CD14-positive monocyte (primary cell): ENCODE results near the gene CCDC112. TPM values are rescaled to one million over a fixed set of nuclear protein-coding genes. Genes with fewer than 3 reads are reported as not detected.

Experiments used
- DNase-seq, 3 donors: peaks; one replicate each; pipeline ENCODE4 v3.0.0-alpha.2; 2011 to 2022
- H2AFZ ChIP-seq: 2 replicates; pipeline ENCODE4 v1.6.0; 2012; ENCODE audit warnings: mild to moderate bottlenecking, low read depth, low read length, inconsistent platforms; ENCODE audit not compliant: insufficient read depth, poor library complexity, severe bottlenecking
- H3K27ac ChIP-seq, 2 donors: 1 replicate in 1 of 2; 2 replicates in 1 of 2; pipeline ENCODE4 v1.5.1; 2012 to 2013; ENCODE audit warnings: low read length in 2 of 2, control low read depth in 1 of 2, inconsistent platforms in 1 of 2, low read depth in 1 of 2, mild to moderate bottlenecking in 1 of 2
- H3K27me3 ChIP-seq, 2 donors: one replicate each; pipeline versions ENCODE4 v1.6.0 to v1.6.1; 2011 to 2013; ENCODE audit warnings: low read length in 2 of 2; ENCODE audit not compliant: control insufficient read depth in 2 of 2, insufficient read depth in 2 of 2
- H3K36me3 ChIP-seq, 2 donors: replicated peaks in 1 of 2; 1 replicate in 1 of 2; 2 replicates in 1 of 2; pipeline versions ENCODE4 v1.5.1 to v1.6.1; 2012 to 2013; ENCODE audit warnings: low read length in 2 of 2, control low read depth in 1 of 2, inconsistent platforms in 1 of 2, mild to moderate bottlenecking in 1 of 2; ENCODE audit not compliant: insufficient read depth in 2 of 2, control insufficient read depth in 1 of 2
- H3K4me1 ChIP-seq, 2 donors: 1 replicate in 1 of 2; 2 replicates in 1 of 2; pipeline versions ENCODE4 v1.5.1 to v1.6.1; 2012 to 2013; ENCODE audit warnings: low read length in 2 of 2, control low read depth in 1 of 2, inconsistent platforms in 1 of 2, mild to moderate bottlenecking in 1 of 2, moderate library complexity in 1 of 2; ENCODE audit not compliant: insufficient read depth in 2 of 2, control insufficient read depth in 1 of 2
- H3K4me2 ChIP-seq: replicated peaks from 2 replicates; pipeline ENCODE3; 2012; ENCODE audit warnings: low read length, moderate library complexity, mild to moderate bottlenecking; ENCODE audit not compliant: poor library complexity, severe bottlenecking; ENCODE audit errors: extremely low read depth
- H3K4me3 ChIP-seq, 3 experiments: fragments of 200-600 bp in 1 of 3; sonication (generic) in 1 of 3; replicated peaks in 1 of 3; 1 replicate in 2 of 3; 2 replicates in 1 of 3; pipeline ENCODE4 v1.5.1; 2011 to 2013; ENCODE audit warnings: low read length in 3 of 3, mild to moderate bottlenecking in 3 of 3, control low read depth in 2 of 3, low read depth in 2 of 3, inconsistent platforms in 1 of 3, moderate library complexity in 1 of 3
- H3K79me2 ChIP-seq: 2 replicates; pipeline ENCODE4 v1.6.0; 2012; ENCODE audit warnings: mild to moderate bottlenecking, control low read depth, inconsistent platforms, low read length, moderate library complexity; ENCODE audit not compliant: insufficient read depth
- H3K9ac ChIP-seq: 2 replicates; pipeline ENCODE4 v1.6.0; 2017; ENCODE audit warnings: low read length, mild to moderate bottlenecking; ENCODE audit not compliant: insufficient read depth, poor library complexity, severe bottlenecking
- H3K9me3 ChIP-seq, 2 donors: replicated peaks in 1 of 2; 1 replicate in 1 of 2; 2 replicates in 1 of 2; pipeline versions ENCODE4 v1.5.1 to v1.6.1; 2012 to 2013; ENCODE audit warnings: low read length in 2 of 2, control low read depth in 1 of 2; ENCODE audit not compliant: control insufficient read depth in 1 of 2, insufficient read depth in 1 of 2
- H4K20me1 ChIP-seq: 2 replicates; pipeline ENCODE4 v1.6.0; 2012; ENCODE audit warnings: mild to moderate bottlenecking, low read length, control low read depth, moderate library complexity; ENCODE audit not compliant: insufficient read depth
- H3K27ac Mint-ChIP-seq, 7 donors: one replicate each; pipeline ENCODE4 v1.8.0; 2020; ENCODE audit warnings: mild to moderate bottlenecking in 7 of 7, mixed read lengths in 7 of 7, moderate library complexity in 6 of 7, inconsistent platforms in 2 of 7
- H3K27me3 Mint-ChIP-seq, 3 donors: one replicate each; pipeline ENCODE4 v1.8.0; 2021 to 2022; ENCODE audit warnings: low read depth in 3 of 3, mild to moderate bottlenecking in 3 of 3, mixed read lengths in 3 of 3, moderate library complexity in 3 of 3, inconsistent platforms in 1 of 3
- H3K36me3 Mint-ChIP-seq, 2 donors: one replicate each; pipeline ENCODE4 v1.8.0; 2020; ENCODE audit warnings: mixed read lengths in 2 of 2, inconsistent platforms in 1 of 2, mild to moderate bottlenecking in 1 of 2
- H3K4me1 Mint-ChIP-seq: one replicate; pipeline ENCODE4 v1.8.0; 2020; ENCODE audit warnings: mild to moderate bottlenecking, mixed read lengths
- H3K4me3 Mint-ChIP-seq, 2 donors: one replicate each; pipeline ENCODE4 v1.8.0; 2020; ENCODE audit warnings: mild to moderate bottlenecking in 2 of 2, mixed read lengths in 2 of 2, moderate library complexity in 1 of 2
- H3K9me3 Mint-ChIP-seq, 7 donors: one replicate each; pipeline ENCODE4 v1.8.0; 2020 to 2022; ENCODE audit warnings: mixed read lengths in 7 of 7, mild to moderate bottlenecking in 6 of 7, moderate library complexity in 6 of 7, inconsistent platforms in 2 of 7
- WGBS: methylation state at CpG from one replicate; pipeline ENCODE4 v1.1.5; 2013; ENCODE audit warnings: missing lambda C conversion rate; ENCODE audit not compliant: insufficient coverage; 5-methylcytosine and 5-hydroxymethylcytosine counted together
- intact Hi-C, 2 donors: fragments of 100-400 bp; cut with micrococcal nuclease; formaldehyde crosslinking; loops; one replicate each; pipeline versions ENCODE4 v1.15.0 to v1.15.1; 2023
- polyA plus RNA-seq, 3 donors: library from polyadenylated mRNA; depleted of rRNA in 1 of 3; unstranded in 2 of 3; stranded (reverse) in 1 of 3; fragments of 300-500 nt in 2 of 3; fragments of >200 nt in 1 of 3; fragmentation: Illumina TruSeq in 2 of 3; gene quantifications; 1 replicate in 2 of 3; 2 replicates in 1 of 3; pipeline ENCODE4 v1.2.3, GENCODE V29; 2012 to 2021
- TF ChIP-seq, protein P1 (sequence below): fragments of 200-600 bp; IDR thresholded peaks from one replicate; pipeline ENCODE4 v1.8.0; 2022; ENCODE audit warnings: antibody characterized with exemption, mild to moderate bottlenecking

CCDC112 gene
- polyA plus RNA-seq, 3 donors, result 4.3 to 6.2 (median 5.9) TPM

DNA sequence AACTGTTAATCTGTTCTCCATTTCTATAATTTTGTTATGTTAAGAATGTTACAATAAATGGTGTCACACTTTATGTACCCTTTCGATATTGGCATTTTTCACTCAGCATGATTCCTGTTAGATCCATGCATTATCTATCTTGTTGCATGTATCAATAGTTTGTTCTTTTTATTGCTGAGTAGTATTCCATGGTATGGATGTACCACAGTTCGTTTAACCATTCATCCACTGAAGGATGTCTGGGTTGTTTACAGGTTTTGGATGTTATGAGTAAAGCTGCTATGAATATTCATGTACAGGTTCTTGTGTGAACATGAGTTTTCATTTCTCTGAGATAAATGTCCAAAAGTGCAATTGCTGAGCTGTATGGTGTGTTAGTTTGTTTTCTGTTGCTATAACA, 26.3 kb upstream of the CCDC112 start:
- Mint-ChIP-seq H3K4me3 (no peak overlapping the region), H3K9me3 (peaks cover 0 to 3% (median 0%) of the 10 kb centered on the region in 7 donors), H3K4me1 (no peaks in the 10 kb centered on the region), H3K36me3 (no peaks in the 10 kb centered on the region), H3K27ac (no peak overlapping the region), H3K27me3 (peaks cover 4 to 21% (median 10%) of the 10 kb centered on the region in 3 donors)
- H3K36me3 ChIP-seq, result no peaks in the 10 kb centered on the region
- TF ChIP-seq, protein P1, sequence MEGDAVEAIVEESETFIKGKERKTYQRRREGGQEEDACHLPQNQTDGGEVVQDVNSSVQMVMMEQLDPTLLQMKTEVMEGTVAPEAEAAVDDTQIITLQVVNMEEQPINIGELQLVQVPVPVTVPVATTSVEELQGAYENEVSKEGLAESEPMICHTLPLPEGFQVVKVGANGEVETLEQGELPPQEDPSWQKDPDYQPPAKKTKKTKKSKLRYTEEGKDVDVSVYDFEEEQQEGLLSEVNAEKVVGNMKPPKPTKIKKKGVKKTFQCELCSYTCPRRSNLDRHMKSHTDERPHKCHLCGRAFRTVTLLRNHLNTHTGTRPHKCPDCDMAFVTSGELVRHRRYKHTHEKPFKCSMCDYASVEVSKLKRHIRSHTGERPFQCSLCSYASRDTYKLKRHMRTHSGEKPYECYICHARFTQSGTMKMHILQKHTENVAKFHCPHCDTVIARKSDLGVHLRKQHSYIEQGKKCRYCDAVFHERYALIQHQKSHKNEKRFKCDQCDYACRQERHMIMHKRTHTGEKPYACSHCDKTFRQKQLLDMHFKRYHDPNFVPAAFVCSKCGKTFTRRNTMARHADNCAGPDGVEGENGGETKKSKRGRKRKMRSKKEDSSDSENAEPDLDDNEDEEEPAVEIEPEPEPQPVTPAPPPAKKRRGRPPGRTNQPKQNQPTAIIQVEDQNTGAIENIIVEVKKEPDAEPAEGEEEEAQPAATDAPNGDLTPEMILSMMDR, result no peak
- intact Hi-C loops, result no loop called here
- H3K4me1 ChIP-seq, result no peaks in the 10 kb centered on the region
- WGBS, result 100% methylated on average over 1 of the region's 2 CpGs
- H3K27ac ChIP-seq, result no peak overlapping the region
- no peaks in the 10 kb centered on the region for H3K79me2 ChIP-seq
- no peak overlapping the region for H3K4me2 ChIP-seq
- no peak overlapping the region for H2AFZ ChIP-seq
- no peak overlapping the region for H3K9ac ChIP-seq
- no peak for DNase-seq
- H4K20me1 ChIP-seq, result no peaks in the 10 kb centered on the region
- H3K9me3 ChIP-seq, result no peaks in the 10 kb centered on the region
- H3K4me3 ChIP-seq, result no peak overlapping the region
- H3K27me3 ChIP-seq, result peaks cover 8 to 10% of the 10 kb centered on the region in 2 donors

DNA sequence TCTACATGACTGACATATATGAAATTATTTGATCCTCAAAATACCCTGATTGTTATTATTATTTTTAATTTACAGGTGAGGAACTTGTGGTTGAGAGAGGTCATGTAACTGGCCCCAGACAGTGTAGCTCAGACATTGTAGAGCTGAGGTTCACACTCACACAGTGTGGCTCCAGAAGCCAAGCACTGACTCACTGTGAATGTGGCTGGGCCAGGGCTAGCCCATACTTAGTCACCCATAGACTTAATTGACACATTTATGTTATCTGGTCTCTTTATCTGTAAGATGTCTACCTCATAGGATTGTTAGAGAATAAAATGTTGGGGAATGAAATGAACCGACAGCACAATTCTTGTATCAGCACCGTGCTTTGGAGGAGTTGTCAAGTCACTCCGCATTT, 24.9 kb upstream of the CCDC112 start:
- H3K4me3 Mint-ChIP-seq, result no peak overlapping the region
- H3K36me3 Mint-ChIP-seq, result no peaks in the 10 kb centered on the region
- Histone ChIP-seq H3K36me3 (no peaks in the 10 kb centered on the region), H3K9me3 (no peaks in the 10 kb centered on the region), H3K9ac (no peak overlapping the region), H4K20me1 (no peaks in the 10 kb centered on the region), H3K27ac (no peak overlapping the region), H3K4me2 (no peak overlapping the region), H2AFZ (no peak overlapping the region), H3K4me3 (no peak overlapping the region), H3K27me3 (peaks cover 8% of the 10 kb centered on the region in 2 donors), H3K79me2 (no peaks in the 10 kb centered on the region), H3K4me1 (no peaks in the 10 kb centered on the region)
- 91% methylated on average over 3 of the region's 3 CpGs for WGBS
- TF ChIP-seq, protein P1, result no peak
- peaks cover 0 to 3% (median 0%) of the 10 kb centered on the region in 7 donors for H3K9me3 Mint-ChIP-seq
- DNase-seq, result no peak
- H3K4me1 Mint-ChIP-seq, result no peaks in the 10 kb centered on the region
- peaks cover 4 to 23% (median 8%) of the 10 kb centered on the region in 3 donors for H3K27me3 Mint-ChIP-seq
- H3K27ac Mint-ChIP-seq, result no peak overlapping the region
- intact Hi-C loops, result no loop called here
